ENCODE results near the gene CNTNAP5.

The CNTNAP5 gene

DNA sequence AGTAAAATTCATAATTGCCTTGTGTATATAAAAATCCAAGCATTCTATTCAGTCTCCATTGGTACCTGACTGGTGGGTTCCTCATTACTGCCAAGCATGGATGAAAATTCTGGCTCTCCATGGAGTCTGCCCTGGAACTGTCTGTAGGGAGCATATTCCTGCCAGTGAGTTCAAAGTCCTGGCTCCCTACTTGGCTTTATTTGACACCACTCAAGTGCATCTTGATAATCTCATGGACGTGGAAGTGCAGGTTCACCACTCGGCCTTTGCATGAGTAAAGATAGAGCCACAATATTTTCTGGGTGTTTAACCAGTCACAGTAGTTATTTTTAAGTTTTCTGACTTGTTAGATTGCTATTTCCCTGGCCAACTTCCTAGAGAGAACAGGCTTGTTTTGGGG lies 63.5 kb downstream of the CNTNAP5 start:
- TF ChIP-seq EZH2phosphoT487 (IDR thresholded peaks at IDR 0.05; ENCODE audit: low read depth) = no peak
- TF ChIP-seq, protein P1, sequence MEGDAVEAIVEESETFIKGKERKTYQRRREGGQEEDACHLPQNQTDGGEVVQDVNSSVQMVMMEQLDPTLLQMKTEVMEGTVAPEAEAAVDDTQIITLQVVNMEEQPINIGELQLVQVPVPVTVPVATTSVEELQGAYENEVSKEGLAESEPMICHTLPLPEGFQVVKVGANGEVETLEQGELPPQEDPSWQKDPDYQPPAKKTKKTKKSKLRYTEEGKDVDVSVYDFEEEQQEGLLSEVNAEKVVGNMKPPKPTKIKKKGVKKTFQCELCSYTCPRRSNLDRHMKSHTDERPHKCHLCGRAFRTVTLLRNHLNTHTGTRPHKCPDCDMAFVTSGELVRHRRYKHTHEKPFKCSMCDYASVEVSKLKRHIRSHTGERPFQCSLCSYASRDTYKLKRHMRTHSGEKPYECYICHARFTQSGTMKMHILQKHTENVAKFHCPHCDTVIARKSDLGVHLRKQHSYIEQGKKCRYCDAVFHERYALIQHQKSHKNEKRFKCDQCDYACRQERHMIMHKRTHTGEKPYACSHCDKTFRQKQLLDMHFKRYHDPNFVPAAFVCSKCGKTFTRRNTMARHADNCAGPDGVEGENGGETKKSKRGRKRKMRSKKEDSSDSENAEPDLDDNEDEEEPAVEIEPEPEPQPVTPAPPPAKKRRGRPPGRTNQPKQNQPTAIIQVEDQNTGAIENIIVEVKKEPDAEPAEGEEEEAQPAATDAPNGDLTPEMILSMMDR (IDR thresholded peaks at IDR 0.05; ENCODE audit: low read depth, low read length) = no peak
- Histone ChIP-seq H3K4me1 (ENCODE audit: low read length) (no peaks in the 10 kb centered on the region), H3K4me3 (ENCODE audit: low read length) (no peak overlapping the region), H3K9ac (ENCODE audit: low read length) (no peak overlapping the region), H3K79me2 (ENCODE audit: low read length) (no peaks in the 10 kb centered on the region), H3K36me3 (replicated peaks; ENCODE audit: low read depth, low read length) (no peaks in the 10 kb centered on the region), H3K9me3 (ENCODE audit: insufficient read depth, low read length) (no peaks in the 10 kb centered on the region), H3K4me2 (ENCODE audit: low read length) (no peak overlapping the region), H3K27me3 (ENCODE audit: low read depth, low read length) (no peaks in the 10 kb centered on the region), H4K20me1 (ENCODE audit: insufficient read depth, low read length) (no peaks in the 10 kb centered on the region), H3K27ac (ENCODE audit: low read length) (no peak overlapping the region), H2AFZ (ENCODE audit: low read depth, low read length) (no peak overlapping the region)

DNA sequence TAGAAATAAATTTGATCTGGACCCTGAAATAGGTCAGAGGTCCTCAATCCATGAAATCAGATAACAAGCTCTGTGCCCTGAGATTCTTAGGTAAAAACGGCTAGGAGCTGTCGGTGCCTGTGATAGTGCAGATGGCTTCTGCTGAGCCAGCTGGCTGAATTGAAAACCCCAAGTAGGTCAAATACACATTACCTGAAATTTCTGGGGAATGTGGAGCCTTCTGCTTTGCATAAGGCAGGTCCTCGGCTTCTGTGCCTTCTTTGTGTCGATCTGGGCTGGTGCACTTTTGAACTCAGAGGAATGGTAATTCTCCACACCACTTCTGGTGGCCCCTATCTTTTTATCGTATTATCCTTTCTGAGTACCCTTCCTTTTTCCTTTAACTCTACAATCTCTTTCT lies 66.6 kb downstream of the CNTNAP5 start:
- H3K27me3 ChIP-seq (ENCODE audit: low read depth, low read length) = no peaks in the 10 kb centered on the region
- no peak overlapping the region for H3K4me2 ChIP-seq (ENCODE audit: low read length)
- H3K36me3 ChIP-seq (replicated peaks; ENCODE audit: low read depth, low read length) = no peaks in the 10 kb centered on the region
- no peak overlapping the region for H3K27ac ChIP-seq (ENCODE audit: low read length)
- H2AFZ ChIP-seq (ENCODE audit: low read depth, low read length) = no peak overlapping the region
- H3K4me3 ChIP-seq (ENCODE audit: low read length) = no peak overlapping the region
- no peak overlapping the region for H3K9ac ChIP-seq (ENCODE audit: low read length)
- H4K20me1 ChIP-seq (ENCODE audit: insufficient read depth, low read length) = no peaks in the 10 kb centered on the region
- TF ChIP-seq, protein P1 (IDR thresholded peaks at IDR 0.05; ENCODE audit: low read depth, low read length) = no peak
- TF ChIP-seq EZH2phosphoT487 (IDR thresholded peaks at IDR 0.05; ENCODE audit: low read depth) = no peak
- H3K4me1 ChIP-seq (ENCODE audit: low read length) = no peaks in the 10 kb centered on the region
- no peaks in the 10 kb centered on the region for H3K79me2 ChIP-seq (ENCODE audit: low read length)
- H3K9me3 ChIP-seq (ENCODE audit: insufficient read depth, low read length) = no peaks in the 10 kb centered on the region

DNA sequence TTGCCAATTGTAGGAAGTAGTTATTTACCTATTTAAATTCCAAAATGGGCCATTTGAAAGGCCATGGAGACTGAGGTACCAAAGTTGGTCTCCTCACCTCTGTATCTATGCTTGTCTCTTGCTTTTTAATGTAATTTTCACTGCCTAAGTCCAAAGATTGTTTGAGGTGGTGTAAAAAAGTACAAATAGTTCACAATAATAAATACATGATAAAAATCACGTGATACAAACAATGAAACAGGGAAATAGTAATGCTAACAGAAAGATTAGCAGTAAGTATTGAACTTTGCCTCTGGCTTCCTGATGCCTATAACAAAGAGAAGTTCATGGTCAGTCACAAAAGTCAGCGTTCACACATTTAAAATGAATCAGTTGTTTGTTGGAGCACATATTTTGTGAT lies 67.6 kb downstream of the CNTNAP5 start:
- H4K20me1 ChIP-seq (ENCODE audit: insufficient read depth, low read length) = no peaks in the 10 kb centered on the region
- H3K9me3 ChIP-seq (ENCODE audit: insufficient read depth, low read length) = no peaks in the 10 kb centered on the region
- H3K4me2 ChIP-seq (ENCODE audit: low read length) = no peak overlapping the region
- no peaks in the 10 kb centered on the region for H3K4me1 ChIP-seq (ENCODE audit: low read length)
- no peak overlapping the region for H3K27ac ChIP-seq (ENCODE audit: low read length)
- TF ChIP-seq, protein P1 (IDR thresholded peaks at IDR 0.05; ENCODE audit: low read depth, low read length) = no peak
- no peak for TF ChIP-seq EZH2phosphoT487 (IDR thresholded peaks at IDR 0.05; ENCODE audit: low read depth)
- no peak overlapping the region for H3K4me3 ChIP-seq (ENCODE audit: low read length)
- no peaks in the 10 kb centered on the region for H3K27me3 ChIP-seq (ENCODE audit: low read depth, low read length)
- H2AFZ ChIP-seq (ENCODE audit: low read depth, low read length) = no peak overlapping the region
- H3K9ac ChIP-seq (ENCODE audit: low read length) = no peak overlapping the region
- no peaks in the 10 kb centered on the region for H3K79me2 ChIP-seq (ENCODE audit: low read length)
- no peaks in the 10 kb centered on the region for H3K36me3 ChIP-seq (replicated peaks; ENCODE audit: low read depth, low read length)

DNA sequence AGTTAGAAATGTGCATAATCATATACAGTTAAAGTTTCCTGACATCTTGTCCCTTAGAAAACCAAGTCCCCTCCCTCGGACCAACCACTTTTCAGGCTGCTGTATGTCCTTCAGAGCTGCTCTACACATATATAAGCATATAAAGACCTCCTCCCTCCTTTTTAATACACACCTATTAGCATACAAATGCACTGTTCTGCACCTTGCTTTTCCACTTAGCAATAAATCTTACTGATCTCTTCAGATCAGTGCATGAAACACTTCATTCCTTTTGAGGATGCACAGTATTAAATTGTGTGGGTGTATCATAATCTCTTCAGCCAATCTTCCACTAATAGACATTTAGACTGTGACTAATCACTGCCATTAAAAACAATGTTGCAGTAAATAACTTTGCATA lies 79.8 kb downstream of the CNTNAP5 start:
- Histone ChIP-seq H3K9ac (ENCODE audit: low read length) (no peak overlapping the region), H2AFZ (ENCODE audit: low read depth, low read length) (no peak overlapping the region), H3K36me3 (replicated peaks; ENCODE audit: low read depth, low read length) (no peaks in the 10 kb centered on the region), H3K9me3 (ENCODE audit: insufficient read depth, low read length) (no peaks in the 10 kb centered on the region), H3K4me2 (ENCODE audit: low read length) (no peak overlapping the region), H4K20me1 (ENCODE audit: insufficient read depth, low read length) (no peaks in the 10 kb centered on the region), H3K79me2 (ENCODE audit: low read length) (no peaks in the 10 kb centered on the region), H3K4me1 (ENCODE audit: low read length) (no peaks in the 10 kb centered on the region), H3K27ac (ENCODE audit: low read length) (no peak overlapping the region), H3K4me3 (ENCODE audit: low read length) (no peak overlapping the region), H3K27me3 (ENCODE audit: low read depth, low read length) (no peaks in the 10 kb centered on the region)
- TF ChIP-seq, protein P1 (IDR thresholded peaks at IDR 0.05; ENCODE audit: low read depth, low read length) = no peak
- TF ChIP-seq EZH2phosphoT487 (IDR thresholded peaks at IDR 0.05; ENCODE audit: low read depth) = no peak
